Prostate gland (tissue), 2 donors: ENCODE measurements around the gene PCDHGB2.

ENCODE experiments used
- POLR2A ChIP-seq: fragments of 450-650 bp; IDR thresholded peaks from one replicate; pipeline ENCODE4 v1.6.1; 2016; ENCODE audit warnings: antibody characterized with exemption, mild to moderate bottlenecking
- POLR2AphosphoS5 ChIP-seq: sonication (generic); formaldehyde crosslinking; IDR thresholded peaks from one replicate; pipeline ENCODE4 v1.6.1; 2017; ENCODE audit warnings: antibody characterized with exemption
- TF ChIP-seq, protein P1 (sequence below), 4 experiments: fragments of 200-600 bp in 2 of 4; fragments of 450-650 bp in 2 of 4; sonication (generic) in 2 of 4; IDR thresholded peaks; 1 replicate in 3 of 4; 2 replicates in 1 of 4; pipeline ENCODE4 v1.5.1; 2016 to 2019; ENCODE audit warnings: antibody characterized with exemption in 4 of 4, mild to moderate bottlenecking in 2 of 4, moderate library complexity in 2 of 4

GRCh38 chr5:141322261-141322660 is 37.5 kb upstream of the PCDHGB2 start:
- TF ChIP-seq, protein P1, sequence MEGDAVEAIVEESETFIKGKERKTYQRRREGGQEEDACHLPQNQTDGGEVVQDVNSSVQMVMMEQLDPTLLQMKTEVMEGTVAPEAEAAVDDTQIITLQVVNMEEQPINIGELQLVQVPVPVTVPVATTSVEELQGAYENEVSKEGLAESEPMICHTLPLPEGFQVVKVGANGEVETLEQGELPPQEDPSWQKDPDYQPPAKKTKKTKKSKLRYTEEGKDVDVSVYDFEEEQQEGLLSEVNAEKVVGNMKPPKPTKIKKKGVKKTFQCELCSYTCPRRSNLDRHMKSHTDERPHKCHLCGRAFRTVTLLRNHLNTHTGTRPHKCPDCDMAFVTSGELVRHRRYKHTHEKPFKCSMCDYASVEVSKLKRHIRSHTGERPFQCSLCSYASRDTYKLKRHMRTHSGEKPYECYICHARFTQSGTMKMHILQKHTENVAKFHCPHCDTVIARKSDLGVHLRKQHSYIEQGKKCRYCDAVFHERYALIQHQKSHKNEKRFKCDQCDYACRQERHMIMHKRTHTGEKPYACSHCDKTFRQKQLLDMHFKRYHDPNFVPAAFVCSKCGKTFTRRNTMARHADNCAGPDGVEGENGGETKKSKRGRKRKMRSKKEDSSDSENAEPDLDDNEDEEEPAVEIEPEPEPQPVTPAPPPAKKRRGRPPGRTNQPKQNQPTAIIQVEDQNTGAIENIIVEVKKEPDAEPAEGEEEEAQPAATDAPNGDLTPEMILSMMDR (IDR thresholded peaks at IDR 0.05), result no peak
- TF ChIP-seq POLR2A, result no peak
- no peak for TF ChIP-seq POLR2AphosphoS5
